Adrenal gland (tissue), 12 donors: ENCODE results near the gene CORO1C. TPM values are rescaled to one million over a fixed set of nuclear protein-coding genes. Genes with fewer than 3 reads are reported as not detected.
"Not testable (repeated sequence)": the region's sequence is repeated elsewhere in the genome, so short reads cannot be mapped to it uniquely, and the experiment has no call there.

ENCODE experiments used
- DNase-seq, 7 donors: peaks; one replicate each; pipeline ENCODE4 v3.0.0-alpha.2; 2019 to 2020
- H3K27ac ChIP-seq, 5 donors: fragments of 200-600 bp; sonication (generic) in 4 of 5; 1 replicate in 3 of 5; 2 replicates in 2 of 5; pipeline versions ENCODE4 v1.5.1 to v1.8.0; 2016 to 2020; ENCODE audit warnings: mild to moderate bottlenecking in 1 of 5
- H3K27me3 ChIP-seq: fragments of 200-600 bp; 2 replicates; pipeline ENCODE4 v1.8.0; 2021
- H3K36me3 ChIP-seq, 2 donors: fragments of 200-600 bp; replicated peaks in 1 of 2; 1 replicate in 1 of 2; 2 replicates in 1 of 2; pipeline versions ENCODE4 v1.5.1 to v1.8.0; 2018 to 2022
- H3K4me1 ChIP-seq, 2 donors: fragments of 200-600 bp; replicated peaks in 1 of 2; 1 replicate in 1 of 2; 2 replicates in 1 of 2; pipeline versions ENCODE4 v1.5.1 to v1.8.0; 2018 to 2021
- H3K4me3 ChIP-seq, 4 donors: fragments of 200-600 bp; sonication (generic) in 3 of 4; one replicate each; pipeline ENCODE4 v1.5.1; 2016 to 2018
- H3K9me3 ChIP-seq, 3 donors: fragments of 200-600 bp; sonication (generic) in 1 of 3; replicated peaks in 1 of 3; 1 replicate in 2 of 3; 2 replicates in 1 of 3; pipeline versions ENCODE4 v1.5.1 to v1.8.0; 2016 to 2021
- POLR2A ChIP-seq, 2 donors: fragments of 450-650 bp; IDR thresholded peaks; one replicate each; pipeline ENCODE4 v1.6.1; 2017; ENCODE audit warnings: antibody characterized with exemption in 2 of 2, mild to moderate bottlenecking in 2 of 2, moderate library complexity in 1 of 2
- WGBS, 4 donors: extraction: QIAGEN DNeasy Blood & Tissue Kit in 2 of 4; methylation state at CpG; one replicate each; pipeline versions ENCODE4 v1.1.5 to v1.1.7; 2013 to 2017; 5-methylcytosine and 5-hydroxymethylcytosine counted together
- intact Hi-C, 2 donors: fragments of 100-400 bp; cut with DNase I; formaldehyde crosslinking; loops; one replicate each; pipeline versions ENCODE4 v1.14.1 to v1.15.0; 2022 to 2023
- polyA plus RNA-seq, 3 donors: library from polyadenylated mRNA; stranded (reverse); fragments of 200-250 nt in 2 of 3; fragments of 350-450 nt in 1 of 3; fragmentation: Illumina TruSeq in 1 of 3; extraction: RNeasy Lipid Tissue Mini Kit (QIAGEN cat#74804) in 1 of 3; gene quantifications; one replicate each; pipeline ENCODE4 v1.2.3, GENCODE V29; 2013 to 2014
- total RNA-seq, 9 donors: library from RNA; depleted of rRNA in 4 of 9; stranded (reverse); fragments of >200 nt in 4 of 9; fragments of 120-200 nt in 1 of 9; fragmentation: NEBNext Ultra II Directional in 1 of 9; extraction: Animal tissue kit (Norgen Biotek cat#: 25700) in 1 of 9; gene quantifications; one replicate each; pipeline versions ENCODE4 v1.1.0 to v1.2.4, GENCODE V29; 2013 to 2023
- TF ChIP-seq, protein P1 (sequence below), 6 experiments: fragments of 450-650 bp in 4 of 6; fragments of 200-600 bp in 2 of 6; sonication (generic) in 1 of 6; IDR thresholded peaks; 1 replicate in 5 of 6; 2 replicates in 1 of 6; pipeline versions ENCODE4 v1.5.1 to v1.8.0; 2016 to 2021; ENCODE audit warnings: antibody characterized with exemption in 6 of 6, mild to moderate bottlenecking in 2 of 6, moderate library complexity in 1 of 6
- donor health status: healthy with polysubstance abuse.
- donor health status: Bipolar disorder and iron deficiency.
- donor health status: DM: yes; HTN: yes; CAD: no.
- donor health status: DM: no; HTN: no; CAD: no.
- donor health status: DM: no; HTN: no; CAD: no.
- donor health status: DM: yes; HTN: yes; CAD: no.

Gene CORO1C
- total and polyA plus RNA-seq, 12 donors = 17.4 to 124 (median 71.4) TPM

DNA sequence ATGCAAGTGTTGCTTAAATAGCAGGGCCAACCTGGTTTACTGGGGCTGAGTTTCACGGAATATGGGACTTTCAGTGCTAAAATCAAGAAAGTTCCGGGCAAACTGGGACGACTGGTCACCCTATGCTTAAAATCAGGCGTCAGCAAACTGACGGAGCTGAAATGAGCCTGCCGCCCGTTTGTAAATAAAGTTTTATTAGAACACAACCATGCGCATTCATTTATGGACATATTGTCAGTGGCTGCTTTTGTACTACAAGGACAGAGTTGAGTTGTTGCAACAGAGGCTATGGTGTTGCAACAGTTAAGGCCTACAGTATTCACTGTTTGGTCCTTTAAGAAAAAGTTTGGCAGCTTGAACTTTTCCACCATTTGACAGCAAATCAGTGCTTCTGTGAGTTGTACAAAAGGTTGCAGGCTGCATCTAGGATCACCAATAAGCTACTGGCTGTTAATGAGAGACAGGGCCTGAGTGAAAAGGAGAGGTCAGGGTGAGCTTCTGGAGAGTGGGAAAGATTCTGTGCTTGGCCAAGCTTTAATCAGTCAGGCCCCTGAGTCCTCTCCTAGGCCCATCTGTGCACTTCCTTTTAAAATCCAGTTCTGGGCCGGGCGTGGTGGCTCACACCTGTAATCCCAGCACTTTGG, 111.0 kb downstream of the CORO1C start:
- intact Hi-C loops = no loop called here
- 93 to 97% (median 94%) methylated on average over 10 of the region's 10 CpGs for WGBS, 4 donors

DNA sequence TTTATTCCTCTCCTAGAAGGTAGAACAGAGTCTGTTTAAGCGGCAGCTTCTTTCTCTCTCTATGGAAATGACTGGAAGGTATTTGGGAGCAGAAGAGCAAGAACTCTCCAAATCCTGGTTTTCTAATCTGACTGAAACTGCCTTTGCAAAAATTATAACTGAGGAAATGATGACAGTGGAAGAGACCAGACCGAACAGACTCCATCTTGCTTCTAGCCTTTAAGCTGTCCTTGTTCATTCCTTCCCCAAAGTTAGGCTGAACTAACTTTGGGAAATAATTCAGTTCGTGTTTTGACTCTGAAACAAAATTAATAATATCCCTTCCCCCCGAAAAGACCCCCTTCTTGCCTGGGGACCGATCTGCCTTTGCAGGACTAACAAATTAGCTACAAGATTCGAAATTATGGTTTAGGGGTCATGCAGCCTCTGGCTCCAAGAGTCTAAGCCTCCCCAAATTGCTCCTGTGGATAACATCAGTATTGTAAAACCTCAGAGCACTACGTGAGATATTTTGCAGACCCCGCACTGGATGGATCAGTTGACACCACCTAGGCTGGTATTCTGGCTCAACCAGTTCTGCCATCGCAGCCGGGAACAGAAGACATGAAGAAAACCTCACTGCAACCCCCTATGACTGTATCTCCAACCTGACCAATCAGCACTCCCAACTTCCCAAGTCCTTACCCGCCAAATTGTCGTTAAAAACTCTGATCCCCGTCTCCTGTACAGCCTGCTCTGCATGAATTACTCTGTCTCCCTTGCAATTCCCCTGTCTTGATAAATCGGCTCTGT, 111.8 kb downstream of the CORO1C start:
- DNase-seq = no peak
- intact Hi-C loops = loop anchor here (2.0 to 10.0 kb wide), 3 partner anchors 52 to 105 kb away; partner anchors contain the start of genes FICD (in 1 of the 2) and ISCU (in 1 of the 2)
- 83 to 87% (median 84%) methylated on average over 14 of the region's 14 CpGs for WGBS, 4 donors
- Histone ChIP-seq H3K27me3 (no peaks in the 10 kb centered on the region), H3K36me3 (no peaks in the 10 kb centered on the region), H3K4me3 (no peak overlapping the region), H3K4me1 (peaks cover 5 to 16% of the 10 kb centered on the region in 2 donors), H3K27ac (no peak overlapping the region), H3K9me3 (no peaks in the 10 kb centered on the region)
- TF ChIP-seq, protein P1, sequence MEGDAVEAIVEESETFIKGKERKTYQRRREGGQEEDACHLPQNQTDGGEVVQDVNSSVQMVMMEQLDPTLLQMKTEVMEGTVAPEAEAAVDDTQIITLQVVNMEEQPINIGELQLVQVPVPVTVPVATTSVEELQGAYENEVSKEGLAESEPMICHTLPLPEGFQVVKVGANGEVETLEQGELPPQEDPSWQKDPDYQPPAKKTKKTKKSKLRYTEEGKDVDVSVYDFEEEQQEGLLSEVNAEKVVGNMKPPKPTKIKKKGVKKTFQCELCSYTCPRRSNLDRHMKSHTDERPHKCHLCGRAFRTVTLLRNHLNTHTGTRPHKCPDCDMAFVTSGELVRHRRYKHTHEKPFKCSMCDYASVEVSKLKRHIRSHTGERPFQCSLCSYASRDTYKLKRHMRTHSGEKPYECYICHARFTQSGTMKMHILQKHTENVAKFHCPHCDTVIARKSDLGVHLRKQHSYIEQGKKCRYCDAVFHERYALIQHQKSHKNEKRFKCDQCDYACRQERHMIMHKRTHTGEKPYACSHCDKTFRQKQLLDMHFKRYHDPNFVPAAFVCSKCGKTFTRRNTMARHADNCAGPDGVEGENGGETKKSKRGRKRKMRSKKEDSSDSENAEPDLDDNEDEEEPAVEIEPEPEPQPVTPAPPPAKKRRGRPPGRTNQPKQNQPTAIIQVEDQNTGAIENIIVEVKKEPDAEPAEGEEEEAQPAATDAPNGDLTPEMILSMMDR (IDR thresholded peaks at IDR 0.05) = no peak
- no peak for TF ChIP-seq POLR2A (IDR thresholded peaks at IDR 0.05)

More for the DNA sequence above, 111.0 kb downstream of the CORO1C start:
- Histone ChIP-seq H3K4me3 (no peak overlapping the region), H3K9me3 (no peaks in the 10 kb centered on the region), H3K27me3 (no peaks in the 10 kb centered on the region), H3K27ac (peak overlapping the region in 1 of 5 donors; percentile 16), H3K36me3 (no peaks in the 10 kb centered on the region), H3K4me1 (peaks cover 5 to 16% of the 10 kb centered on the region in 2 donors)
- TF ChIP-seq, protein P1 (IDR thresholded peaks at IDR 0.05) = no peak
- TF ChIP-seq POLR2A (IDR thresholded peaks at IDR 0.05) = no peak
- DNase-seq = peak in 3 of 7 donors; percentile 55 to 77 (median 67)

DNA sequence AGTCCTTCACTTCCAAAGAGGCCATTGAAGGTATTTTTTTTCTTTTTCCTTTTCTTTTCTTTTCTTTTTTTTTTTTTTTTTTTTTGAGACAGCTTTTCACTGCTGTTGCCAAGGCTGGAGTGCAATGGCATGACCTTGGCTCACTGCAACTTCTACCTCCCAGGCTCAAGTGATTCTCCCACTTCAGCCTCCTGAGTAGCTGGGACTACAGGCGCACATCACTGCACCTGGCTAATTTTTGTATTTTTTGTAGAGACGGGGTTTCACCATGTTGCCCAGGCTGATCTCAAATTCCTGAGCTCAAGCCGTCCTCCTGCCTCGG, 112.4 kb downstream of the CORO1C start:
- intact Hi-C loops = loop anchor here (2.0 to 10.0 kb wide), 3 partner anchors 52 to 104 kb away; partner anchors contain the start of genes FICD (in 1 of the 2) and ISCU (in 1 of the 2)
- peak in 2 of 7 donors; percentile 50 to 66 for DNase-seq
- H3K9me3 ChIP-seq, H3K36me3 ChIP-seq, H3K4me3 ChIP-seq, H3K27me3 ChIP-seq, H3K27ac ChIP-seq: not testable (repeated sequence)
- WGBS, 4 donors = 55 to 68% (median 63%) methylated on average over 4 of the region's 4 CpGs
- peaks cover 5 to 16% of the 10 kb centered on the region in 2 donors for H3K4me1 ChIP-seq

DNA sequence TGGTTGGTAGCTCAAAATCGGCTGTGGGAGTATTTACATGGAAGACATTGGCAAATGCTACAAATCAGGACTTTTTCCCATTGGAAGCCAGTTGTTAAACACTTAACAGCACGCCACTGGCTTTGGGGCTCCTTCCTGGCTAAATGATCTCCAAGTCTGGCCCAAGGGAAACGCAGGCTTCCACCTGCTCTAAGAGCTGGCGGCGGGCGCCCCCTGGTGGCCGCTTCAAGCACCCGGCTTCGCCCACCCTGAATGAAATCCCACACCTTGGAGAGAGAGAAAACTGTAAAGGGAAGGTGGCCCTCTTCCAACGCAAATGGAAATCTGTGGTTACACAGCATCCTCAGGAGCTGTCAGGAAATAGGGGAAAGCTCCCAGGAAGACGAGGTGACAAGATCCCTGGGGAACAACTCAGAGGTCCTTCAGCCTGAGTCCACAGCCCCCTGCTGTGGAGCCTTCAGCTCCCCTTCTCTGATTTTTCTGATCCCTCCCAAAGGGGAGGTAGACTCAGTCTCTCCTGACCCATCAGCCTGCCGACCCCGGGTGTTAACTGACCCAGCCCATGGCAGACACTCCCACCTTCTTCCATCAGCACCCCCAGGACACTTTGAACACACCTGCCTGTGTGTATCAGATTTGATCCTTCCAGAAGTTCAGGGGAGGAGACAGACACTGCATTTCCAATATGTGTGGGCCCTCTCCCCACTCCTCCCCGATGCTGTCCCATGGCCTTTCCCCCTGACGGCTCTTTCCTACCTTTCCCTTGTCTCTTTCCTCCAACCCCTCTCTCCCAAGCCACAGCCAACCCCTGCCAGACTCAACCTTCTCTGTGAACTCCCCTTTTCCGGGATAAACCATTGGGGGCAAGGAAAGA, 113.0 kb downstream of the CORO1C start:
- 5 to 9% (median 7%) methylated on average over 10 to 16 of the region's 16 CpGs for WGBS, 4 donors
- intact Hi-C loops = loop anchor here (2.0 to 10.0 kb wide), 3 partner anchors 51 to 104 kb away; partner anchors contain the start of genes FICD (in 1 of the 2) and ISCU (in 1 of the 2)
- peaks cover 5 to 22% of the 10 kb centered on the region in 2 donors for H3K4me1 ChIP-seq
- no peaks in the 10 kb centered on the region for H3K36me3 ChIP-seq
- H3K27me3 ChIP-seq = no peaks in the 10 kb centered on the region
- TF ChIP-seq POLR2A (IDR thresholded peaks at IDR 0.05) = no peak
- TF ChIP-seq, protein P1 (IDR thresholded peaks at IDR 0.05) = peak; percentile 91 to 99 (median 94)
- H3K27ac ChIP-seq = peak overlapping the region in 1 of 5 donors; percentile 43
- H3K9me3 ChIP-seq = no peaks in the 10 kb centered on the region
- peak; percentile 79 to 90 (median 87) for DNase-seq
- no peak overlapping the region for H3K4me3 ChIP-seq
